Right kidney (tissue), 1 donor: ENCODE data around the gene UBE4B.

Source experiments
- DNase-seq: peaks from one replicate; pipeline ENCODE4 v3.0.0-alpha.2; 2016

UBE4B gene

GRCh38 chr1:10031461-10031860 lies 1.3 kb upstream of the UBE4B start:
- no peak for DNase-seq

GRCh38 chr1:10033359-10033845 lies 644 bp downstream of the UBE4B start:
- DNase-seq = no peak

GRCh38 chr1:10042746-10043145 lies 10.0 kb downstream of the UBE4B start:
- no peak for DNase-seq

GRCh38 chr1:10045480-10046355 lies 13.0 kb downstream of the UBE4B start:
- DNase-seq = no peak

- no peak for DNase-seq
Measured at GRCh38 chr1:10046356-10047085, 13.8 kb downstream of the UBE4B start.

- no peak for DNase-seq
Measured at GRCh38 chr1:10048601-10049000, 15.8 kb downstream of the UBE4B start.

GRCh38 chr1:10050611-10051010 lies 17.9 kb downstream of the UBE4B start:
- DNase-seq = no peak

GRCh38 chr1:10051656-10052055 lies 18.9 kb downstream of the UBE4B start:
- no peak for DNase-seq

GRCh38 chr1:10052347-10052746 lies 19.6 kb downstream of the UBE4B start:
- no peak for DNase-seq

GRCh38 chr1:10054465-10054864 lies 21.7 kb downstream of the UBE4B start:
- no peak for DNase-seq

- no peak for DNase-seq
Measured at GRCh38 chr1:10056599-10056987, 23.8 kb downstream of the UBE4B start.

GRCh38 chr1:10057343-10057742 lies 24.6 kb downstream of the UBE4B start:
- no peak for DNase-seq

- DNase-seq = no peak
Measured at GRCh38 chr1:10057796-10058195, 25.0 kb downstream of the UBE4B start.

GRCh38 chr1:10059342-10059718 lies 26.6 kb downstream of the UBE4B start:
- DNase-seq = no peak

- no peak for DNase-seq
Measured at GRCh38 chr1:10060311-10061100, 27.7 kb downstream of the UBE4B start.

- DNase-seq = no peak
Measured at GRCh38 chr1:10061276-10061675, 28.5 kb downstream of the UBE4B start.

GRCh38 chr1:10063878-10064277 lies 31.1 kb downstream of the UBE4B start:
- no peak for DNase-seq

- no peak for DNase-seq
Measured at GRCh38 chr1:10064416-10065343, 31.9 kb downstream of the UBE4B start.

GRCh38 chr1:10065344-10065685 lies 32.6 kb downstream of the UBE4B start:
- DNase-seq = no peak

- no peak for DNase-seq
Measured at GRCh38 chr1:10065760-10066159, 33.0 kb downstream of the UBE4B start.

- no peak for DNase-seq
Measured at GRCh38 chr1:10068605-10069294, 36.0 kb downstream of the UBE4B start.
